Suppressor macrophage (primary cell): Measurements from ENCODE around the gene FUT3.
"Not testable (repeated sequence)": the region's sequence is repeated elsewhere in the genome, so short reads cannot be mapped to it uniquely, and the experiment has no call there.

ENCODE experiments used
- DNase-seq, 4 experiments: peaks; one replicate each; pipeline ENCODE4 v3.0.0-alpha.2; 2020 to 2022

The FUT3 gene

GRCh38 chr19:5844456-5845433 is 6.5 kb downstream of the FUT3 start:
- no peak for DNase-seq

GRCh38 chr19:5843295-5843927 is 7.8 kb downstream of the FUT3 start:
- DNase-seq = no peak

GRCh38 chr19:5841735-5842111 is 9.5 kb downstream of the FUT3 start:
- not testable (repeated sequence) for DNase-seq

GRCh38 chr19:5839065-5840017 is 11.9 kb downstream of the FUT3 start, which contains the start of gene FUT6:
Gene FUT6 (minus strand): TSS chr19:5839702. CDS start chr19:5832567, 7,135 bp downstream.
- DNase-seq = peak; percentile 23 to 51 (median 48)

- no peak for DNase-seq
Measured at GRCh38 chr19:5838353-5839064, 12.7 kb downstream of the FUT3 start.

- DNase-seq = no peak
Measured at GRCh38 chr19:5837761-5838352, 13.4 kb downstream of the FUT3 start.

- DNase-seq = no peak
Measured at GRCh38 chr19:5832527-5833216, 18.6 kb downstream of the FUT3 start.

- DNase-seq = no peak
Measured at GRCh38 chr19:5832061-5832460, 19.2 kb downstream of the FUT3 start.

- no peak for DNase-seq
Measured at GRCh38 chr19:5831159-5831558, 20.1 kb downstream of the FUT3 start.

GRCh38 chr19:5829567-5830310 is 21.5 kb downstream of the FUT3 start:
- no peak for DNase-seq

GRCh38 chr19:5828661-5829566 is 22.3 kb downstream of the FUT3 start:
- no peak for DNase-seq

- peak; percentile 96 to 98 (median 96) for DNase-seq
Measured at GRCh38 chr19:5827891-5828660, 23.2 kb downstream of the FUT3 start.

GRCh38 chr19:5827342-5827890 is 23.8 kb downstream of the FUT3 start:
- no peak for DNase-seq

GRCh38 chr19:5826531-5827341 is 24.5 kb downstream of the FUT3 start:
- DNase-seq = peak; percentile 41 to 64 (median 55)

GRCh38 chr19:5825178-5825577 is 26.1 kb downstream of the FUT3 start:
- no peak for DNase-seq

GRCh38 chr19:5824751-5825150 is 26.5 kb downstream of the FUT3 start:
- no peak for DNase-seq
